Measurements from ENCODE around the gene DUSP23.
A peak's percentile ranks its signal among the peaks of the same experiment; 100 is the strongest.

- TF ChIP-seq, protein P1, sequence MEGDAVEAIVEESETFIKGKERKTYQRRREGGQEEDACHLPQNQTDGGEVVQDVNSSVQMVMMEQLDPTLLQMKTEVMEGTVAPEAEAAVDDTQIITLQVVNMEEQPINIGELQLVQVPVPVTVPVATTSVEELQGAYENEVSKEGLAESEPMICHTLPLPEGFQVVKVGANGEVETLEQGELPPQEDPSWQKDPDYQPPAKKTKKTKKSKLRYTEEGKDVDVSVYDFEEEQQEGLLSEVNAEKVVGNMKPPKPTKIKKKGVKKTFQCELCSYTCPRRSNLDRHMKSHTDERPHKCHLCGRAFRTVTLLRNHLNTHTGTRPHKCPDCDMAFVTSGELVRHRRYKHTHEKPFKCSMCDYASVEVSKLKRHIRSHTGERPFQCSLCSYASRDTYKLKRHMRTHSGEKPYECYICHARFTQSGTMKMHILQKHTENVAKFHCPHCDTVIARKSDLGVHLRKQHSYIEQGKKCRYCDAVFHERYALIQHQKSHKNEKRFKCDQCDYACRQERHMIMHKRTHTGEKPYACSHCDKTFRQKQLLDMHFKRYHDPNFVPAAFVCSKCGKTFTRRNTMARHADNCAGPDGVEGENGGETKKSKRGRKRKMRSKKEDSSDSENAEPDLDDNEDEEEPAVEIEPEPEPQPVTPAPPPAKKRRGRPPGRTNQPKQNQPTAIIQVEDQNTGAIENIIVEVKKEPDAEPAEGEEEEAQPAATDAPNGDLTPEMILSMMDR (IDR thresholded peaks at IDR 0.05; ENCODE audit: low read depth, low read length) = peak; percentile 95
- TF ChIP-seq EZH2phosphoT487 (IDR thresholded peaks at IDR 0.05; ENCODE audit: low read depth) = no peak
Measured at GRCh38 chr1:159790237-159790917, 9.6 kb downstream of the DUSP23 start.

All from OCI-LY3 (cell line).